H1 (cell line): Measurements from ENCODE around the gene ARMC7. TPM values are rescaled to one million over a fixed set of nuclear protein-coding genes. Genes with fewer than 3 reads are reported as not detected.

ENCODE experiments used
- CTCF ChIA-PET: fragments of 300-600 bp; sonication (Branson Sonifier 250); formaldehyde crosslinking; loops from one replicate; lab custom pipeline; 2021; ENCODE audit not compliant: partially characterized antibody; lab: Charles Lee
- POLR2A ChIA-PET: fragments of 300-600 bp; sonication (Branson Sonifier 250); formaldehyde crosslinking; loops from one replicate; lab custom pipeline; 2021; ENCODE audit warnings: inconsistent platforms; ENCODE audit not compliant: partially characterized antibody; lab: Charles Lee
- DNase-seq, 2 experiments: peaks; one replicate each; pipeline versions ENCODE4 v3.0.0 to v3.0.0-alpha.2; 2010 to 2022; ENCODE audit warnings: low spot score in 2 of 2, low read depth in 1 of 2, mixed read lengths in 1 of 2
- FAIRE-seq: peaks from 2 replicates; lab custom pipeline; 2011; peaks lifted over from hg19 to GRCh38; lab: Jason Lieb, UNC
- H2AFZ ChIP-seq: 2 replicates; pipeline ENCODE4 v1.8.1; 2012; ENCODE audit warnings: low read length, inconsistent platforms
- H2AK5ac ChIP-seq: 2 replicates; pipeline ENCODE4 v1.6.1; 2013; ENCODE audit warnings: low read depth, low read length
- H2BK120ac ChIP-seq: replicated peaks from 2 replicates; pipeline ENCODE3; 2013; ENCODE audit warnings: low read depth, low read length, inconsistent platforms
- H2BK12ac ChIP-seq: 2 replicates; pipeline ENCODE4 v1.6.1; 2013; ENCODE audit warnings: low read depth, low read length
- H2BK15ac ChIP-seq: 2 replicates; pipeline ENCODE4 v1.6.1; 2013; ENCODE audit warnings: low read length
- H2BK20ac ChIP-seq: 2 replicates; pipeline ENCODE4 v1.6.1; 2013; ENCODE audit warnings: low read length
- H2BK5ac ChIP-seq: 2 replicates; pipeline ENCODE4 v1.6.1; 2013; ENCODE audit warnings: low read depth, low read length
- H3K14ac ChIP-seq: 2 replicates; pipeline ENCODE4 v1.6.1; 2013; ENCODE audit warnings: inconsistent platforms; ENCODE audit not compliant: insufficient read length
- H3K18ac ChIP-seq: 2 replicates; pipeline ENCODE4 v1.6.1; 2013; ENCODE audit warnings: low read length; ENCODE audit errors: extremely low read depth
- H3K23ac ChIP-seq: 2 replicates; pipeline ENCODE4 v1.6.1; 2013; ENCODE audit warnings: inconsistent platforms; ENCODE audit not compliant: insufficient read length
- H3K23me2 ChIP-seq: 2 replicates; pipeline ENCODE4 v1.6.1; 2013; ENCODE audit warnings: low read depth, low read length
- H3K27ac ChIP-seq: 2 replicates; pipeline ENCODE4 v1.6.1; 2011; ENCODE audit warnings: low read depth, low read length, inconsistent platforms
- H3K27me3 ChIP-seq, 4 experiments: replicated peaks in 1 of 4; 1 replicate in 1 of 4; 2 replicates in 3 of 4; pipeline versions ENCODE4 v1.6.1 to v1.8.1; 2011 to 2013; ENCODE audit warnings: low read length in 3 of 4, mild to moderate bottlenecking in 3 of 4, inconsistent platforms in 2 of 4, mixed read lengths in 2 of 4, moderate library complexity in 1 of 4; ENCODE audit not compliant: control insufficient read depth in 3 of 4, insufficient read depth in 3 of 4; ENCODE audit errors: extremely low read depth in 1 of 4
- H3K36me3 ChIP-seq, 4 experiments: 2 replicates each; pipeline versions ENCODE4 v1.6.1 to v1.8.1; 2011 to 2013; ENCODE audit warnings: mild to moderate bottlenecking in 4 of 4, low read length in 3 of 4, moderate library complexity in 2 of 4, control low read depth in 1 of 4, inconsistent platforms in 1 of 4; ENCODE audit not compliant: insufficient read depth in 4 of 4, control insufficient read depth in 2 of 4
- H3K4ac ChIP-seq: replicated peaks from 2 replicates; pipeline ENCODE3; 2013; ENCODE audit warnings: low read length, low read depth, mixed read lengths, inconsistent platforms; ENCODE audit not compliant: insufficient read length
- H3K4me1 ChIP-seq, 4 experiments: replicated peaks in 1 of 4; 1 replicate in 1 of 4; 2 replicates in 3 of 4; pipeline versions ENCODE4 v1.6.1 to v1.8.1; 2011 to 2013; ENCODE audit warnings: low read length in 3 of 4, inconsistent platforms in 2 of 4, mixed read lengths in 1 of 4; ENCODE audit not compliant: insufficient read depth in 4 of 4, control insufficient read depth in 3 of 4
- H3K4me2 ChIP-seq, 2 experiments: 2 replicates each; pipeline versions ENCODE4 v1.6.1 to v1.8.1; 2011 to 2013; ENCODE audit warnings: low read depth in 2 of 2, low read length in 2 of 2, control low read depth in 1 of 2, inconsistent platforms in 1 of 2, mild to moderate bottlenecking in 1 of 2; ENCODE audit not compliant: insufficient read depth in 1 of 2
- H3K4me3 ChIP-seq, 4 experiments: fragments of 200-600, 300-600 bp in 1 of 4; sonication (generic), shearing (Covaris generic), sonication (Bioruptor Twin) in 1 of 4; 2 replicates each; pipeline versions ENCODE4 v1.5.1 to v1.8.1; 2011 to 2016; ENCODE audit warnings: low read length in 4 of 4, low read depth in 3 of 4, control low read depth in 2 of 4, inconsistent platforms in 2 of 4, mild to moderate bottlenecking in 2 of 4, mixed read lengths in 1 of 4, moderate library complexity in 1 of 4; ENCODE audit not compliant: insufficient read depth in 2 of 4; ENCODE audit errors: extremely low read depth in 1 of 4
- H3K56ac ChIP-seq: replicated peaks from 2 replicates; pipeline ENCODE3; 2013; ENCODE audit warnings: low read depth, mild to moderate bottlenecking, mixed read lengths, low read length, inconsistent platforms; ENCODE audit not compliant: insufficient read length
- H3K79me1 ChIP-seq: 2 replicates; pipeline ENCODE4 v1.6.1; 2013; ENCODE audit warnings: low read depth, low read length, control low read depth
- H3K79me2 ChIP-seq, 2 experiments: 2 replicates each; pipeline versions ENCODE4 v1.6.1 to v1.8.1; 2012 to 2013; ENCODE audit warnings: low read length in 2 of 2, mild to moderate bottlenecking in 2 of 2, inconsistent platforms in 1 of 2; ENCODE audit not compliant: insufficient read depth in 2 of 2, control insufficient read depth in 1 of 2
- H3K9ac ChIP-seq, 4 experiments: replicated peaks in 1 of 4; 1 replicate in 1 of 4; 2 replicates in 3 of 4; pipeline versions ENCODE4 v1.6.1 to v1.8.1; 2011 to 2013; ENCODE audit warnings: low read depth in 3 of 4, low read length in 3 of 4, control low read depth in 2 of 4, mild to moderate bottlenecking in 2 of 4, moderate library complexity in 2 of 4, inconsistent platforms in 1 of 4; ENCODE audit errors: extremely low read depth in 1 of 4
- H3K9me3 ChIP-seq, 2 experiments: 2 replicates each; pipeline versions ENCODE4 v1.6.1 to v1.8.1; 2012 to 2013; ENCODE audit warnings: mild to moderate bottlenecking in 2 of 2, moderate library complexity in 2 of 2, control low read depth in 1 of 2, inconsistent platforms in 1 of 2, low read depth in 1 of 2, low read length in 1 of 2, mixed read lengths in 1 of 2; ENCODE audit not compliant: insufficient read depth in 2 of 2
- H4K20me1 ChIP-seq, 2 experiments: replicated peaks in 1 of 2; 2 replicates each; pipeline versions ENCODE3 to v1.8.1; 2011 to 2013; ENCODE audit warnings: inconsistent platforms in 2 of 2, low read length in 2 of 2, mild to moderate bottlenecking in 1 of 2; ENCODE audit not compliant: insufficient read depth in 2 of 2, control insufficient read depth in 1 of 2
- H4K5ac ChIP-seq: 2 replicates; pipeline ENCODE4 v1.6.1; 2013; ENCODE audit warnings: low read length, low read depth, mixed read lengths, inconsistent platforms; ENCODE audit not compliant: insufficient read length
- H4K8ac ChIP-seq: 2 replicates; pipeline ENCODE4 v1.8.0; 2013; ENCODE audit warnings: mild to moderate bottlenecking, moderate library complexity, low read length, inconsistent platforms; ENCODE audit not compliant: insufficient read depth; ENCODE audit errors: extremely low read depth
- H4K91ac ChIP-seq: replicated peaks from 2 replicates; pipeline ENCODE3; 2013; ENCODE audit warnings: low read length, mixed read lengths, inconsistent platforms; ENCODE audit not compliant: insufficient read length
- CBX8 ChIP-seq: fragments of 300-800, 300-1000 bp; sonication (generic); IDR thresholded peaks from 2 replicates; pipeline ENCODE4 v1.7.1; 2016; ENCODE audit warnings: low read depth, low read length, borderline replicate concordance
- NANOG ChIP-seq: IDR thresholded peaks from 2 replicates; pipeline ENCODE4 v1.6.1; 2011; ENCODE audit warnings: low read length, low read depth, mild to moderate bottlenecking, inconsistent platforms; ENCODE audit not compliant: insufficient read depth, poor library complexity, severe bottlenecking
- TAF7 ChIP-seq: optimal IDR thresholded peaks from 2 replicates; pipeline ENCODE3; 2011; ENCODE audit warnings: low read depth, mild to moderate bottlenecking, inconsistent platforms, low read length, moderate library complexity, borderline replicate concordance
- WGBS, 2 experiments: shearing (Covaris generic) in 1 of 2; methylation state at CpG; one replicate each; pipeline versions ENCODE4 v1.1.6 to v1.1.7; 2013 to 2015; ENCODE audit warnings: low lambda C conversion rate in 2 of 2, mixed read lengths in 2 of 2, inconsistent platforms in 1 of 2, low coverage in 1 of 2, missing lambda C conversion rate in 1 of 2; ENCODE audit not compliant: insufficient replicate concordance in 2 of 2, insufficient coverage in 1 of 2, insufficient read length in 1 of 2; ENCODE audit errors: extremely low coverage in 1 of 2, missing lambda C conversion rate in 1 of 2; 5-methylcytosine and 5-hydroxymethylcytosine counted together
- polyA plus RNA-seq, 7 experiments: library from polyadenylated mRNA; depleted of rRNA in 3 of 7; stranded (reverse) in 5 of 7; unstranded in 2 of 7; fragments of >200 nt in 5 of 7; fragments of 200-250 nt in 2 of 7; gene quantifications; 1 replicate in 5 of 7; 2 replicates in 1 of 7; 4 replicates in 1 of 7; pipeline versions ENCODE4 v1.2.1 to v1.2.3, GENCODE V29; 2011 to 2013; ENCODE audit warnings: missing spikeins in 2 of 7, mixed read lengths in 2 of 7
- total RNA-seq: library from RNA; stranded (reverse); fragmentation: NEBNext Ultra II Directional; extraction: Animal tissue kit (Norgen Biotek cat#: 25700); gene quantifications from 2 replicates; pipeline ENCODE4 v1.2.1, GENCODE V29; 2021

ARMC7 gene
- total and polyA plus RNA-seq, 2 of the 8 experiments (the other 6 are each of a cell fraction or from before 2014, with no cell fraction given), result 9.8 to 13.6 TPM

- DNase-seq (no peak), FAIRE-seq (no peak)
- Histone ChIP-seq H3K27ac (no peak overlapping the region; the same call in 1 of the 2 replicates), H2BK12ac (no peak overlapping the region), H3K14ac (no peak overlapping the region), H3K4me3 (no peak overlapping the region), H3K4me1 (no peaks in the 10 kb centered on the region; a peak in 1 of 7 replicates), H3K4ac (no peak overlapping the region), H2BK5ac (no peak overlapping the region), H2BK15ac (no peak overlapping the region), H3K79me2 (peaks cover 0 to 73% of the 10 kb centered on the region in 2 experiments; a peak in 2 of 4 replicates), H3K56ac (no peak overlapping the region), H3K9ac (no peak overlapping the region; a peak in 1 of 7 replicates), H3K23me2 (no peaks in the 10 kb centered on the region), H2AFZ (no peak overlapping the region), H2BK20ac (no peak overlapping the region), H2AK5ac (no peak overlapping the region), H3K27me3 (no peaks in the 10 kb centered on the region), H4K5ac (no peak overlapping the region), H3K9me3 (no peaks in the 10 kb centered on the region), H3K36me3 (peaks cover 25 to 86% (median 47%) of the 10 kb centered on the region in 4 experiments), H3K4me2 (no peak overlapping the region), H3K23ac (no peak overlapping the region), H4K8ac (no peak overlapping the region), H3K79me1 (no peaks in the 10 kb centered on the region; the same call in 1 of the 2 replicates), H4K20me1 (peaks cover 12 to 15% of the 10 kb centered on the region in 2 experiments), H2BK120ac (no peak overlapping the region), H3K18ac (no peak overlapping the region), H4K91ac (no peak overlapping the region)
- ChIA-PET CTCF (interaction anchor here (0.7 to 2.4 kb wide), 11 partner anchors 10 to 119 kb away, joined by 3 to 11 read pairs (median 3); no protein-coding TSS in a partner anchor), POLR2A (interaction anchor here (1.1 to 14.7 kb wide), 10 partner anchors 8 to 63 kb away, joined by 3 to 213 read pairs (median 9); partner anchors contain the start of genes ARMC7, JPT1, NT5C and SUMO2)
- WGBS, 2 experiments, result 96% methylated on average over 4 of the region's 4 CpGs; no CpG with 5 or more reads in 1 of the 2 experiments
- TF ChIP-seq TAF7 (no peak), NANOG (no peak), CBX8 (no peak)
Observed at GRCh38 chr17:75173526-75173925, 63.8 kb downstream of the ARMC7 start.
